NK-92 (cell line): Measurements from ENCODE around the gene PTCH2.
"Not testable (repeated sequence)": the region's sequence is repeated elsewhere in the genome, so short reads cannot be mapped to it uniquely, and the experiment has no call there.

ENCODE experiments used
- DNase-seq: peaks from one replicate; lab custom pipeline; 2025; ENCODE audit not compliant: unreplicated experiment; lab: John Stamatoyannopoulos, UW

Gene PTCH2

GRCh38 chr1:44803062-44803311 is 40.1 kb downstream of the PTCH2 start:
- no peak for DNase-seq

DNA sequence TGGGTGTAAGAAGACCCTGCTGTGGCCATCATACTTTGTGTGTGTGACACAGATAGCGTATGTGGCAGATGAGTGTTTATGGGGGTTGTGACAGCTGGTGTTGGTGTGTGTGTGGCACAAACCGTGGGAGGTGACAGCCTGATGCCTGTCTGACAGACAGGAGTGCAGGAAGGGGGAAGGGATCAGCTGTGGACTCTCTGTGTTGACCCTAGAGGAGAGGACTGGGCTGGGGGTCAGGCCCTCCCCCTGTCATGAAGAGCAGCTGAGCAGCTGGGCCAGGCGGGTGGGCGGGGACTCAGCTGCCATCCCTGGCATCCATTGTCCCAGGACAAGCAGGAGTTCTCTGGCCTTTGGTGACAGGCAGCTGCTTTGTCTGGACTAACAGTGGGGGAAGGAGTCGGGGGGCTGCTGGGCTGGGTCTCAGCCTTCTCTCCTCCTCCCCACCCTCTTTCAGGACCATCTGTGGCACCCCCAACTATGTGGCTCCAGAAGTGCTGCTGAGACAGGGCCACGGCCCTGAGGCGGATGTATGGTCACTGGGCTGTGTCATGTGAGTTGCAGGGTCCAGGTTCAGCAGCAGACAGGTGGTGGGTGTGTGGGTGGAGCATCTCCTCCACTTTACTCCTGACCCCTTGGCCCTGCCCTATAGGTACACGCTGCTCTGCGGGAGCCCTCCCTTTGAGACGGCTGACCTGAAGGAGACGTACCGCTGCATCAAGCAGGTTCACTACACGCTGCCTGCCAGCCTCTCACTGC is 40.6 kb downstream of the PTCH2 start:
- no peak for DNase-seq

- DNase-seq: no peak
Observed at GRCh38 chr1:44801491-44802305, 41.4 kb downstream of the PTCH2 start.

DNA sequence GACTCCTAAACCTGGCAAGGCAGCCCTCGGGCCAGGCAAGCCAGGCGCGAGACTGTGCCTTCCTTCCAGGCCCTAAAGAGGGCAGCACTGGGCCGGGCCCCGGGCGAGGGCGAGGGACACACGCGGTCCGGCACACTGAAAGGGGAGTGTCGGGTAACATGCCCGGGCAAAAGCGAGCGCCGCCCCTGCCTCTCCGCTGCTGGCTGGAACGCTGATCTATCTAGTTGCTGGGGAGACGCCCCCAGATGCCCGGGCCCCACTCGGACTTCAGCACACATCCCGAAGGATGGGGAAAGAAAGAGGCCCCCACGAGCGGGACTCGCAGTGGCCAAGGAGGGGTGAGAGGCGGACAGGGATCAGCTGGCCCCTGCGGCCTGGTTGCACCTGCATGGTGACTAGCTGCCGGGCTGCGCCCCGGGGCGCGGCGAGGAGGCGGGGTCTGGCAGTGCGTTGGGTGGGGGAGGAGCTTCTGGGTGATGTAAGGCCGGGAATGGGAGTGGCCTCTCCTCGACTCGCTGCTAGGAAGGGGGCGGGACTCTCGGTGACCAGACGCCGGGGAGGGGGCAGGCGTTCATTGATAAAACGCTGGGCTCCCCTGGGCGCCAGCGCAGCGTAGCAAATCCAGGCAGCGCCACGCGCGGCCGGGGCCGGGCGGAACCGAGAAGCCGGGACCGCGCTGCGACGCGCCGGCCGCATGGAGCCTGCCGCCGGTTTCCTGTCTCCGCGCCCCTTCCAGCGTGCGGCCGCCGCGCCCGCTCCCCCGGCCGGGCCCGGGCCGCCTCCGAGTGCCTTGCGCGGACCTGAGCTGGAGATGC is 43.1 kb downstream of the PTCH2 start, which contains the start of gene PLK3:
PLK3 (plus strand) TSS at position 608 of the 815 bp plus-strand sequence; CDS start at position 695, 87 bp downstream.
- peak; percentile 94 for DNase-seq

DNA sequence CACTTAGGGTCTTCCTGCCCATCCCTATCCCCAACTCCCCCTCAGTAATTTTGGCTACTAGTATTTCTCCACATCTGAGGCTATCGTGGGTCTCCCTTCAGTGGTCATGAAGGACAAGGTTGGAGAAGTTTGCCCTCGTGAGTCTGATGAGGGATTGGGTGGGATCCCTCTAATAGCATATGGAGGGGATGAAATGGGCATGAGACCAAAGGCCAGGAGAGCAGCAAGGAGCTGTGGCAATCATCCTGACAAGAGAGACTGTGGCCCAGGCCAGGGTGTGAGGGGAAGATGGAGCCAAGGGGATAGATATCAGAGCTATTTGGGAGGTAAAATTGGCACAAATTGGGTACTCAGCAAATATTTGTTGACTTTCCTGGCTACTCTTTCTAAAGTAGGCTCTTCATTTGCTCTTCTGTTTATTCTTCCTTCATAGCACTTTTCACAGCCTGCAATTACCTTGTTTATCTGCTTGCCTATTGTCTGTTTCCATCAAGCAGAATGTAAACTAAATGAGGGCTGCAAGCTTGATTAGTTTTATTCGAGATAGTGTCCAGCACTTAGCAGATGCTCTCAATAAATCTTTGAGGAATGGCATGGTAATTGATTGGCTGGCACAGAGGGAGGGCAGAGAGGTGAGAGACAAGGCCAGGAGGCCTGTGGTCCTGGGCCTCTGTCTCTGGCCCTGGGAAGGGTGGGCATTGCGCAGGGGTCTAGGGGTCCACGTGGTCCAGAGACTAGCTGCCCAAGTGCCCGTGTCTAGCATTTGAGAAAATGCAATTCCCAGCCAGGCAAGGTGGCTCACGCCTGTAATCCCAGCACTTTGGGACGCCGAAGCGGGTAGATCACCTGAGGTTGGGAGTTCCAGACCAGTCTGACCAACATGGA is 44.3 kb downstream of the PTCH2 start:
- DNase-seq: no peak

DNA sequence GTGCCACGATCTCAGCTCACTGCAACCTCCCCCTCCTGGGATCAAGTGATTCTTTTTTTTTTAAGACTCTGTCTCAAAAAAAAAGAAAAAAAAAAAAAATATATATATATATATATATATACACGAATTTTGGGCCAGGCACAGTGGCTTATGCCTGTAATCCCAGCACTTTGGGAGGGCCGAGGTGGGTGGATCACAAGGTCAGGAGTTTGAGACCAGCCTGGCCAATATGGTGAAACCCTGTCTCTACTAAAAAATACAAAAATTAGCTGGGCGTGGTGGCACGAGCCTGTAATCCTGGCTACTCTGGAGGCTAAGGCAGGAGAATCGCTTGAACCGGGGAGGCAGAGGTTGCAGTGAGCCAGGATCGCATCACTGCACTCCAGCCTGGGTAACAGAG is 45.2 kb downstream of the PTCH2 start:
- DNase-seq: not testable (repeated sequence)

DNA sequence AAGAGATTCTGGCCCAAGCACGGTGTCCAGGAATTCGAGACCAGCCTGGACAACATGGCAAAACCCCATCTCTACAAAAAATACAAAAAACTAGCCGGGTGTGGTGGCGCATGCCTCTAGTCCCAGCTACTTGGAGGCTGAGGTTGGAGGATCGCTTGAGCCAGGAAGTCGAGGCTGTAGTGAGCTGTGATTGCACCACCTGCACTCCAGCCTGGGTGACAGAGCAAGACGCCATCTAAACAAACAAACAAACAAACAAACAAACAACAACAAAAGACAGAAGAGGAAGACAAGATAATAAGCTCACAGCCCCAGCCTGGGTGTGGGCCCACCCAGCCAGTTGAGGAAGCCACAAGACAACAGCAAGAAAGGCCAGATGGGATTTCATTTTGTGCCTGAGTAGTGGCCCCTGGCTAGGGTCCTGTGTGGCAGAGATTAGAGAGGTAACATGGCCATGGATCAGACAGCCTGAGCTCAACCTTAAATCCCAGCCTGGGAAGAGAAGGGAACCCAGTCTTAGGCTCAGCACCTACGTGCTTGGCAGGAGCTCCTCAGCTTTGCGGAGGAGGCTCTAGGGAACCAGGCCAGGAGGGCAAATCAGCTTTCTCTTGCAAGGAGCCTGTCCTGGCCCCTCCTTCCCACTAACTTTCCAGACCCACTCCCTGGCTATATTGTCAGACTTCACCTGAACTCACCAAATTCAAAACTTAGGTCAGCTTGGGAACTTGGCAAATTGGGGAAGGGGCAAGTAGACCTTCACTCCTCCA is 50.1 kb downstream of the PTCH2 start:
- DNase-seq: no peak

DNA sequence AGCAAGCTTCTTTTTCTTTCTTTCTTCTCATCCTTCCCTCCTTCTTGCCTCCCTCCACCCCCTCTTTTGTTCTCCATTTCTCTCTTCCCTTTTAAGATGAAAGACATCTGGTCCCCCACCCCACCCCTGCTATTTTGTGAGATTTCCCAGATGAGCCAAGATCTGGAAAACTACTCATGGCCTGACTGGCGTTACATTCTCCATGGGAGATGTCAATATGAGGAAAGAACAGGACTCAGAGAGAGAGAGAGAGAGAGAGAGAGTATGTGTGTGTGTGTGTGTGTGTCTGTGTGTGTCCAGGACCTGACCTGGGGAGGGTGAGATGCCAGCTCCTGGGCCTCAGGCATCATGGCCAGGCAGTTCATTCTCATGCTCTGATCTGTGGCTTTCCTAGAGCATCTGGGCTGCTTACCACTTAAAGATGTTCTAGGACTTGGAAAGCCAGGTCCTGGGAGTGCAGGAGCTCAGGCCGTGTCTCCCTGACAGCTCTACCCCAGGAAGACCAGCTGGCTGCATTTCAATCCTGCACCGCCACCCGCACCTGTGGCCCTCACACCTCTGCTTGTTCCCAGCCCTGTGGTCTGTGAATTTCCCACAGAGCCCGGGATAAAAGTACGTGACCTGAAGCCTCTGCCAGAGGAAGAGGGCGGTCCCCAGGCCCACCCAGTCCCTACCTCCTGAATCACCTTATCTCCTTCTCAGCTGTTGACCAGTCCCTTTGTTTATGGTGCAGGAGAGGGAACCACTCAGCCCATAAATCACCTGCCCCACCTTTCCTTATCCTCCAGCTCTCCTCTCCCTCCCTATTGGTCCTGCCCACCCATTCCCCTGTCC is 51.9 kb downstream of the PTCH2 start:
- DNase-seq: no peak

DNA sequence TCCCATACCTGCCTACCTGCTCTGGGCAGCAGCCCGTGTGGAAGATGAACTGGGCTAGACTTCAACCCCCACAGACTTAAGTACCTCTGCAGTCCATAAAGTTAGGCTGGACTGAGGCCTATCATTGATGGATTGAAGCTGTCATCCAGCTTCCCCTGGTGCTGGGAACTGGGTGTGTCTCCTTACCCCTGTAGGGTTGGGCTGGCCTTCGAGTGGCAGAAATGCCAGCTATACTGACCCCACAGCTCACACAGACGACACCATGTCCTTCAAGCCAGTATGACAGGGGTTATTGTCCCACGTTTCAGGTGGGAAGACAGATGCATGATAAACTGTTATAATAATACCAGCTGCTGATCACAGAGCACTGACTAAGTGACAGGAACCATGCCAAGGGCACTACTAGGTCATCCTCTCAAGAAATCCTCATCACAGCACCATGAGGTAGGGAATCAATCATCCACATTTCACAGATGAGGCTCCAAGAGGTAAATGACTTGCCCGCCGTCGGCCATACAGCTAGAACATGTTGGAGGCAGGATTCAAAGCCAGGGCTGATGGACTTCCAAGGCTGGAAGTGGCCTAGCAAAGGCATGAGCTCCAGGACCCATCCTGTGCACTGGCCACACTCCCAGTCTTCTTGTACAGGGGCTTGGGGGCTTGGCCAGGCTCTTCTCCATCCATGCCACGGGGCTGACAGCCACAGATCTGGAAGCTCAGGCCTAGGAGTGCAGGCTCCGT is 54.8 kb downstream of the PTCH2 start, which contains the start of gene BEST4:
BEST4 (minus strand) TSS at position 51 of the 741 bp plus-strand sequence. CDS start 465 bp downstream, outside the sequence.
- DNase-seq: no peak

GRCh38 chr1:44787506-44787905 is 55.5 kb downstream of the PTCH2 start:
- no peak for DNase-seq

DNA sequence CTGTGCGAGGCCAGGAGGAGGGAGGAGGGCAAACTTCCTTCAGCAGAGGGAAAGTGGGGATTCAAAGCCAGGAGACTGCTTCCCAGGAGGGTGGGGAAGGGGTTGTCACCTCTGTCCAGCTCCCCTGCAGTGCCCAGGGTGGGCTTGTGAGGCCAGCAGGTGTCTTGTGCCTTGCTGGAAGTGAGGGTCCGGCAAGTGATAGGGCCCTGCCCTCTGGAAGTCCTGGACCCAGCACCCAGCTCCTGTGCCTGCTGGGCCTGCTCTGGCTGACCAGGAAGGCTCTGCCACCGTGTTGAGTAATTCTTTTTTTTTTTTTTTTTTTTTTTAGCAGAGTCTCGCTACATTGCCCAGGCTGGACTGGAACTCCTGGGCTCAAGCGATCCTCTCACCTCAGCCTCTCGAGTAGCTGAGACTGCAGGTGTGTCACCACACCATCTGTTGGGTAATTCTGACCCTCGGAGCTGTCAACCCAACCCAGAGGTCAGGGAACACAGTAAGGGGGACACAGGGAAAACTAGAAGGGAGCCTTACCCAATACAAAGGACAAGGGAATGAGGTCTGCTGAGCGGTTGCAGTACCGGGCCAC is 56.1 kb downstream of the PTCH2 start:
- DNase-seq: no peak

DNA sequence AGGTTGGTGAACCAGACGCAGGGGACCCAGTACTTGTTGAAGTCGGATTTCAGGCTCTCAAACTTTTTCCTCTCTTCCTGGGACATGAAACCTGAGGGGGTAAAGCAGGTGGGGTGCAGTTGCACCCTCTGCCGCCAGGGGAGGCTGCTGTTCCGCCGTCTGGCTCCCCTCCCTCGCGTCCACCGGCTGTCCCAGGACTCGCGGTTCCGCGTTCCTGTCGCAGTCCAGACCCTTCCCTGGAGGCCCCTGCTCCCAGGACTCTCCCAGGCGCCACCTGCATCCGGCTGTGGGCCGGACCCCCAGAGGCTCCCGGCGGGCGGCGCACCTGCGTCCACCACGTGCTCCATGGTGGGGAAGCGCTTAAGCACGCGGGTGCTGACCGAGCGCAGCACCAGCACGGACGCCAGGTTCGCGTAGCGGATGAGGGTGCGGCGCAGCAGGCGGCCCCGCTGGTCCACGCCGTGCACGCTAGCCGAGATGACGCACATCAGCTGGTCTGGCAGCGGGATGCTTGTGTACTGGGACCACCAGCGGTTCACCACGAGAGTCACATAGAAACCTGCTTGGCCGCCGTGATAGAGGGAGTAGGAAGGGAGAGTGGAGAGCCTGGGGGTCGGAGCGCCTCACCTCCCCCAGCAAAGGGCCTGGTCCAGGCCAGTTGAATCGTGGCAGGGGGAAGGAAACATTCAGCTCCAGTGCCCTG is 56.8 kb downstream of the PTCH2 start:
- DNase-seq: no peak

DNA sequence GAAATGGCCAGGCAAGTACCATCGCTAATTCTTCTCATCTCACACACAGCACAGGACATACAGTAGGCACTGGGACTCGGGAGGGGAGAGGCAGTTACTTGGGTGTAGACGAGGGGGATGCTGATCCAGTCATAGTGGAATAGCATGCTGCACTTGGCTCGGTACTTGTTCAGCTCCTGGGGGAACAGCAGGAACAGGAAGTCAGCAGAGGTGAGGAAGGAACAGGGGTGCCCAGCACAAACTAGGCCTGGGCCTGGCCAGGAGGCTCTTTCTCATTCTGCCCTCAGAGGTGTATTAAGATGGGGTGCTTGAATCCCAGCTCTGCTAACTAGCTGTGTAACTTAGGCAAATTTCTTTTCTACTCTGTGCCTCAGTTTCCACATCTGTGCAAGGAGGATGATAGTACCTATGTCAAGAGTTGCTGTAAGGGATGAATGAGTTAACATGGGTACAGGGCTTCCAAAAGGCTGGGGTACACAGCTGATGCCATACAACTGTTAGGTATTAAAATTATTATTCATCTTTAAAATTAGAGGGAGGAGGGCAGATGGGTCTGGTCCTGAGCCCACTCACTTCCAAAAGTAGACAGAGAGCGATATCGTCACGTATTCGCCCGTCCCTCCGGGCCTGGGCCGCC is 57.4 kb downstream of the PTCH2 start:
- DNase-seq: no peak

GRCh38 chr1:44785029-44785380 is 58.0 kb downstream of the PTCH2 start:
- DNase-seq: no peak

GRCh38 chr1:44784094-44785028 is 58.7 kb downstream of the PTCH2 start:
- no peak for DNase-seq

DNA sequence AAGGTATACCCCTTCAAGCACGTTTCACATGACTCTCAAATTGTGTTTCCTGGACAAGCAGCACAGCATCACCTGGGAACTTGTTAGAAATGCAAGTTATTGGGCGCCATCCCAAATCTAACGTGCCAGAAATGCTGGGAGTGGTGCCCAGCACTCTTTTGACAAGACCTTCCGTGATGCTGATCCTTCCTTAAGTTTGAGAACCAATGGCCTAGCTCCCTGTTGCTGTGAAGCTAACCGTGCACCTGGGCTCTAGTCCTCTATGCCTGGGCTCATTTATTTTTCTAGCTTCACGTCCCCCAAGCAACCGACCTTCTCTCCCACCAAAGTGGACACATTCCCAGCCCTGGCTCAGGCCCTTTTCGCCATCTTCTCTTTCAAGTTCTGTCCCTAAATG is 59.4 kb downstream of the PTCH2 start:
- DNase-seq: no peak
